GM12878 (cell line): ENCODE results near the gene SETDB1. TPM values are rescaled to one million over a fixed set of nuclear protein-coding genes. Genes with fewer than 3 reads are reported as not detected.

ENCODE experiments used
- BACH1 ChIP-seq: fragments of 450-650 bp; IDR thresholded peaks from 2 replicates; pipeline ENCODE4 v1.6.1; 2017; ENCODE audit warnings: mild to moderate bottlenecking, borderline replicate concordance
- EZH2 ChIP-seq: IDR thresholded peaks from 2 replicates; pipeline ENCODE4 v1.6.1; 2012; ENCODE audit warnings: low read depth, mild to moderate bottlenecking, control low read depth, inconsistent platforms, low read length, borderline replicate concordance; ENCODE audit not compliant: control insufficient read depth
- FOXM1 ChIP-seq: IDR thresholded peaks from 2 replicates; pipeline ENCODE4 v1.6.1; 2012; ENCODE audit warnings: low read depth, mild to moderate bottlenecking, inconsistent platforms, low read length, moderate library complexity
- HCFC1 ChIP-seq: fragments of 150-350 bp; IDR thresholded peaks from 2 replicates; pipeline ENCODE4 v1.6.1; 2014; ENCODE audit warnings: low read length
- JUNB ChIP-seq: IDR thresholded peaks from 2 replicates; pipeline ENCODE4 v1.6.1; 2016; ENCODE audit warnings: antibody characterized with exemption, mild to moderate bottlenecking
- KDM1A ChIP-seq: fragments of 200-600 bp; sonication (generic); IDR thresholded peaks from 2 replicates; pipeline ENCODE4 v1.6.1; 2016; ENCODE audit warnings: borderline replicate concordance
- LARP7 ChIP-seq: fragments of 450-650 bp; IDR thresholded peaks from 2 replicates; pipeline ENCODE4 v1.6.1; 2017; ENCODE audit warnings: mild to moderate bottlenecking
- NFYB ChIP-seq: IDR thresholded peaks from 2 replicates; pipeline ENCODE4 v1.6.1; 2011; ENCODE audit warnings: low read depth, mild to moderate bottlenecking, low read length, improper control_type of control experiment, moderate library complexity; ENCODE audit not compliant: insufficient read depth
- NR2C1 ChIP-seq: fragments of 450-650 bp; IDR thresholded peaks from 2 replicates; pipeline ENCODE4 v1.6.1; 2017; ENCODE audit warnings: antibody characterized with exemption, mild to moderate bottlenecking, moderate library complexity
- NR2C2 ChIP-seq: IDR thresholded peaks from 2 replicates; pipeline ENCODE4 v1.6.1; 2011; ENCODE audit warnings: borderline replicate concordance, low read depth; ENCODE audit not compliant: control insufficient read depth, insufficient read length
- PML ChIP-seq: IDR thresholded peaks from 2 replicates; pipeline ENCODE4 v1.6.1; 2012; ENCODE audit warnings: low read length, inconsistent platforms
- RAD51 ChIP-seq: fragments of 450-650 bp; IDR thresholded peaks from 2 replicates; pipeline ENCODE4 v1.6.1; 2016; ENCODE audit warnings: moderate library complexity, mild to moderate bottlenecking, inconsistent platforms
- SMC3 ChIP-seq: IDR thresholded peaks from 2 replicates; pipeline ENCODE4 v1.6.1; 2011; ENCODE audit warnings: low read length, improper control_type of control experiment, borderline replicate concordance
- ZNF384 ChIP-seq: IDR thresholded peaks from 2 replicates; pipeline ENCODE4 v1.6.1; 2012; ENCODE audit warnings: low read depth, mild to moderate bottlenecking, low read length, improper control_type of control experiment, borderline replicate concordance
- ZZZ3 ChIP-seq: IDR thresholded peaks from 2 replicates; pipeline ENCODE4 v1.6.1; 2011; ENCODE audit warnings: low read depth; ENCODE audit not compliant: control insufficient read depth, insufficient read length
- polyA plus RNA-seq, 11 experiments: library from polyadenylated mRNA; depleted of rRNA in 4 of 11; unstranded in 6 of 11; stranded (reverse) in 5 of 11; fragments of >200 nt; fragmentation: Nextera tagmentation in 4 of 11; fragmentation: Illumina TruSeq in 1 of 11; extraction: Ambion mirVana in 4 of 11; extraction: Trizol in 1 of 11; gene quantifications; 1 replicate in 1 of 11; 2 replicates in 10 of 11; pipeline versions ENCODE4 v1.2.1 to v1.2.3, GENCODE V29; 2011 to 2016; ENCODE audit warnings: inconsistent platforms in 2 of 11, missing spikeins in 2 of 11, low read depth in 1 of 11
- total RNA-seq, 4 experiments: library from RNA; depleted of rRNA in 3 of 4; stranded (reverse); fragments of >200 nt in 3 of 4; fragmentation: Illumina TruSeq in 1 of 4; extraction: Trizol in 1 of 4; gene quantifications; 2 replicates each; pipeline versions ENCODE4 v1.2.1 to v1.2.3, GENCODE V29; 2013 to 2021
- TF ChIP-seq, protein P1 (sequence below): fragments of 450-650 bp; formaldehyde crosslinking; IDR thresholded peaks from 2 replicates; pipeline ENCODE4 v1.4.0; 2020; ENCODE audit warnings: mild to moderate bottlenecking, moderate library complexity
- TF ChIP-seq, protein P2 (sequence below): IDR thresholded peaks from 2 replicates; pipeline ENCODE4 v1.6.1; 2011; ENCODE audit warnings: low read depth, mild to moderate bottlenecking, low read length, moderate library complexity, borderline replicate concordance; ENCODE audit errors: extremely low read depth
- TF ChIP-seq, protein P3 (sequence below): fragments of 450-650 bp; conservative IDR thresholded peaks from 2 replicates; pipeline ENCODE4 v1.6.1; 2017; ENCODE audit warnings: mild to moderate bottlenecking, moderate library complexity
- TF ChIP-seq, protein P4 (sequence below): IDR thresholded peaks from 2 replicates; pipeline ENCODE4 v1.6.1; 2011; ENCODE audit warnings: low read depth, low read length, improper control_type of control experiment, borderline replicate concordance
- TF ChIP-seq, protein P5 (sequence below): fragments of 450-650 bp; IDR thresholded peaks from 2 replicates; pipeline ENCODE4 v1.6.1; 2016; ENCODE audit warnings: mild to moderate bottlenecking

The SETDB1 gene
- total and polyA plus RNA-seq, 10 of the 15 experiments (the other 5 are each of a cell fraction or from before 2014, with no cell fraction given), result 14.3 to 56.7 (median 35.7) TPM

DNA sequence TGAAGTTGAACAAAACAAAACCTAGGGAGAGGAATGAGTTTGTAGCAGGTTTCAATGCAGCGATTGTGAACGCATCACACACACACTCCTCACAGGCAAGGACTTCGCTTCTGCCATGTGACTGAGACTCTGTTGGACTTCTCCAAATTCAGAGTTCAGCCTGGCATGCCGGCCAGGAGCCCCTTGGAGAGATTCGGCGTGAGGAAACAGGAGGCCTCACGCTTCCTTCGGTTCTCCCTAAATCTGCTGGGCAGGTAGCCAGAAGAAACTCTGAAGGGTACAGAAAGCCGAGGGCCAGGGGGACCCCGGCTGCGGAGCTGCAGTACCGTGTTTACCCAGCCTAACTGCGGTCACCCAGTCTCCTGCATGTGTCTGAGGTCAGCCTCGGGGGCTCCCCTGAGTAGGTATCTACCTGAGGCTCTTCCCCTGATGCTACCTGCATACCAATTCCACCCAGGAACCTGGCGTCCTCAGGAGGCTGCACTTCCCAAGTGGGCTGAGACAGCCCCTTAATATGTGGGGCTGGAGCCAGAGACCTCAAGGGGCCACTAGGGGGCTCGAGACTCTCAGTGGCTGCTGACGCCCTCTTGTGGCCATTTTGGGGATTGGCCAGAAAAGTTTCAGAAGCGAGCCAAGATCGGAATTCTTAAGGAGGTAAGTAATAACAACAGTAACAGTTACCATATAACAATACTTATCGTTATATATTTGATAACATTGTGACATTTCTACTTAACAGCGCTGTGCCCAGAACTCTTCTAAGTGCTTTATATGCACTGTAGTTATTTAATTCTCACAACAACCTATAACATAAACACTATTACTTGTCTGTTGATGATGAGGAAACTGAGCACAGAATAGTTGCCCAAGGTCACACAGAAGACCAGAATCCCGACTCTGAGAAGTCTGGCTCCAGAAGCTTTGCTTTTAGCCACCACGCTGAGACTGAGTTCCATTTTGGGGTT is 53.2 kb downstream of the SETDB1 start (continued):
- TF ChIP-seq, protein P1, sequence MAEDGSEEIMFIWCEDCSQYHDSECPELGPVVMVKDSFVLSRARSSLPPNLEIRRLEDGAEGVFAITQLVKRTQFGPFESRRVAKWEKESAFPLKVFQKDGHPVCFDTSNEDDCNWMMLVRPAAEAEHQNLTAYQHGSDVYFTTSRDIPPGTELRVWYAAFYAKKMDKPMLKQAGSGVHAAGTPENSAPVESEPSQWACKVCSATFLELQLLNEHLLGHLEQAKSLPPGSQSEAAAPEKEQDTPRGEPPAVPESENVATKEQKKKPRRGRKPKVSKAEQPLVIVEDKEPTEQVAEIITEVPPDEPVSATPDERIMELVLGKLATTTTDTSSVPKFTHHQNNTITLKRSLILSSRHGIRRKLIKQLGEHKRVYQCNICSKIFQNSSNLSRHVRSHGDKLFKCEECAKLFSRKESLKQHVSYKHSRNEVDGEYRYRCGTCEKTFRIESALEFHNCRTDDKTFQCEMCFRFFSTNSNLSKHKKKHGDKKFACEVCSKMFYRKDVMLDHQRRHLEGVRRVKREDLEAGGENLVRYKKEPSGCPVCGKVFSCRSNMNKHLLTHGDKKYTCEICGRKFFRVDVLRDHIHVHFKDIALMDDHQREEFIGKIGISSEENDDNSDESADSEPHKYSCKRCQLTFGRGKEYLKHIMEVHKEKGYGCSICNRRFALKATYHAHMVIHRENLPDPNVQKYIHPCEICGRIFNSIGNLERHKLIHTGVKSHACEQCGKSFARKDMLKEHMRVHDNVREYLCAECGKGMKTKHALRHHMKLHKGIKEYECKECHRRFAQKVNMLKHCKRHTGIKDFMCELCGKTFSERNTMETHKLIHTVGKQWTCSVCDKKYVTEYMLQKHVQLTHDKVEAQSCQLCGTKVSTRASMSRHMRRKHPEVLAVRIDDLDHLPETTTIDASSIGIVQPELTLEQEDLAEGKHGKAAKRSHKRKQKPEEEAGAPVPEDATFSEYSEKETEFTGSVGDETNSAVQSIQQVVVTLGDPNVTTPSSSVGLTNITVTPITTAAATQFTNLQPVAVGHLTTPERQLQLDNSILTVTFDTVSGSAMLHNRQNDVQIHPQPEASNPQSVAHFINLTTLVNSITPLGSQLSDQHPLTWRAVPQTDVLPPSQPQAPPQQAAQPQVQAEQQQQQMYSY (CRISPR knock-in tag), result no peak
- TF ChIP-seq BACH1 (no peak; the same call in 1 of the 2 replicates), SMC3 (peak; percentile 94), JUNB (no peak), RAD51 (no peak), HCFC1 (0 out of 2 replicates have a peak, but pooled peaks have one; percentile 23), PML (no peak), LARP7 (no peak), KDM1A (no peak), FOXM1 (peak; percentile 64; the same call in 1 of the 2 replicates), NR2C1 (no peak; the same call in 1 of the 2 replicates), NFYB (no peak), ZNF384 (no peak), EZH2 (no peak), NR2C2 (no peak), ZZZ3 (no peak)
- TF ChIP-seq, protein P2, sequence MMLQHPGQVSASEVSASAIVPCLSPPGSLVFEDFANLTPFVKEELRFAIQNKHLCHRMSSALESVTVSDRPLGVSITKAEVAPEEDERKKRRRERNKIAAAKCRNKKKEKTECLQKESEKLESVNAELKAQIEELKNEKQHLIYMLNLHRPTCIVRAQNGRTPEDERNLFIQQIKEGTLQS, result peak; percentile 81
- TF ChIP-seq, protein P3, sequence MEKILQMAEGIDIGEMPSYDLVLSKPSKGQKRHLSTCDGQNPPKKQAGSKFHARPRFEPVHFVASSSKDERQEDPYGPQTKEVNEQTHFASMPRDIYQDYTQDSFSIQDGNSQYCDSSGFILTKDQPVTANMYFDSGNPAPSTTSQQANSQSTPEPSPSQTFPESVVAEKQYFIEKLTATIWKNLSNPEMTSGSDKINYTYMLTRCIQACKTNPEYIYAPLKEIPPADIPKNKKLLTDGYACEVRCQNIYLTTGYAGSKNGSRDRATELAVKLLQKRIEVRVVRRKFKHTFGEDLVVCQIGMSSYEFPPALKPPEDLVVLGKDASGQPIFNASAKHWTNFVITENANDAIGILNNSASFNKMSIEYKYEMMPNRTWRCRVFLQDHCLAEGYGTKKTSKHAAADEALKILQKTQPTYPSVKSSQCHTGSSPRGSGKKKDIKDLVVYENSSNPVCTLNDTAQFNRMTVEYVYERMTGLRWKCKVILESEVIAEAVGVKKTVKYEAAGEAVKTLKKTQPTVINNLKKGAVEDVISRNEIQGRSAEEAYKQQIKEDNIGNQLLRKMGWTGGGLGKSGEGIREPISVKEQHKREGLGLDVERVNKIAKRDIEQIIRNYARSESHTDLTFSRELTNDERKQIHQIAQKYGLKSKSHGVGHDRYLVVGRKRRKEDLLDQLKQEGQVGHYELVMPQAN, result no peak
- TF ChIP-seq, protein P4, sequence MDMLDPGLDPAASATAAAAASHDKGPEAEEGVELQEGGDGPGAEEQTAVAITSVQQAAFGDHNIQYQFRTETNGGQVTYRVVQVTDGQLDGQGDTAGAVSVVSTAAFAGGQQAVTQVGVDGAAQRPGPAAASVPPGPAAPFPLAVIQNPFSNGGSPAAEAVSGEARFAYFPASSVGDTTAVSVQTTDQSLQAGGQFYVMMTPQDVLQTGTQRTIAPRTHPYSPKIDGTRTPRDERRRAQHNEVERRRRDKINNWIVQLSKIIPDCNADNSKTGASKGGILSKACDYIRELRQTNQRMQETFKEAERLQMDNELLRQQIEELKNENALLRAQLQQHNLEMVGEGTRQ, result no peak
- TF ChIP-seq, protein P5, sequence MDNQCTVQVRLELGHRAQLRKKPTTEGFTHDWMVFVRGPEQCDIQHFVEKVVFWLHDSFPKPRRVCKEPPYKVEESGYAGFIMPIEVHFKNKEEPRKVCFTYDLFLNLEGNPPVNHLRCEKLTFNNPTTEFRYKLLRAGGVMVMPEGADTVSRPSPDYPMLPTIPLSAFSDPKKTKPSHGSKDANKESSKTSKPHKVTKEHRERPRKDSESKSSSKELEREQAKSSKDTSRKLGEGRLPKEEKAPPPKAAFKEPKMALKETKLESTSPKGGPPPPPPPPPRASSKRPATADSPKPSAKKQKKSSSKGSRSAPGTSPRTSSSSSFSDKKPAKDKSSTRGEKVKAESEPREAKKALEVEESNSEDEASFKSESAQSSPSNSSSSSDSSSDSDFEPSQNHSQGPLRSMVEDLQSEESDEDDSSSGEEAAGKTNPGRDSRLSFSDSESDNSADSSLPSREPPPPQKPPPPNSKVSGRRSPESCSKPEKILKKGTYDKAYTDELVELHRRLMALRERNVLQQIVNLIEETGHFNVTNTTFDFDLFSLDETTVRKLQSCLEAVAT, result no peak
